SK-N-SH (cell line): ENCODE measurements around the gene ELAPOR1. TPM values are rescaled to one million over a fixed set of nuclear protein-coding genes. Genes with fewer than 3 reads are reported as not detected.

ENCODE experiments used
- CTCF ChIA-PET: fragments of 300-600, 350-600 bp; formaldehyde crosslinking; extraction: SDS; loops from one replicate; lab custom pipeline; 2021; lab: Yijun Ruan, JAX
- POLR2A ChIA-PET: fragments of 350-600 bp; sonication (Branson Sonifier 250); formaldehyde crosslinking; extraction: SDS; loops from one replicate; lab custom pipeline; 2020; ENCODE audit warnings: antibody characterized with exemption, inconsistent platforms; lab: Yijun Ruan, JAX
- DNase-seq: peaks from one replicate; pipeline ENCODE4 v3.0.0; 2012
- H2AFZ ChIP-seq: fragments of 200-600 bp; sonication (generic); 2 replicates; pipeline ENCODE4 v1.8.1; 2016; ENCODE audit warnings: antibody characterized with exemption, mild to moderate bottlenecking, low read depth
- H3F3A ChIP-seq: fragments of 200-600 bp; sonication (generic); replicated peaks from 2 replicates; pipeline ENCODE3; 2016; ENCODE audit warnings: antibody characterized with exemption, mild to moderate bottlenecking; ENCODE audit not compliant: insufficient read depth
- H3K27ac ChIP-seq, 2 experiments: fragments of 200-500 bp in 1 of 2; fragments of 200-600 bp in 1 of 2; sonication (Bioruptor generic) in 1 of 2; sonication (generic), shearing (Covaris generic) in 1 of 2; 2 replicates each; pipeline versions ENCODE4 v1.5.1 to v1.6.1; 2014 to 2016; ENCODE audit warnings: low read depth in 2 of 2, inconsistent platforms in 1 of 2, low read length in 1 of 2, mild to moderate bottlenecking in 1 of 2, mixed read lengths in 1 of 2
- H3K27me3 ChIP-seq: fragments of 200-600 bp; sonication (generic), shearing (Covaris generic); 2 replicates; pipeline ENCODE4 v1.6.1; 2016; ENCODE audit warnings: mixed run types; ENCODE audit not compliant: insufficient read depth
- H3K36me3 ChIP-seq, 2 experiments: fragments of 200-500 bp in 1 of 2; fragments of 200-600 bp in 1 of 2; sonication (Bioruptor generic) in 1 of 2; sonication (generic) in 1 of 2; replicated peaks in 1 of 2; 2 replicates each; pipeline versions ENCODE3 to v1.5.1; 2014 to 2016; ENCODE audit warnings: low read length in 1 of 2, mild to moderate bottlenecking in 1 of 2; ENCODE audit not compliant: insufficient read depth in 2 of 2, control insufficient read depth in 1 of 2
- H3K4me1 ChIP-seq, 2 experiments: fragments of 200-500 bp in 1 of 2; fragments of 200-600 bp in 1 of 2; sonication (Bioruptor generic) in 1 of 2; sonication (generic), shearing (Covaris generic) in 1 of 2; 2 replicates each; pipeline versions ENCODE4 v1.5.1 to v1.6.1; 2014 to 2016; ENCODE audit warnings: low read depth in 1 of 2, low read length in 1 of 2, mixed run types in 1 of 2; ENCODE audit not compliant: insufficient read depth in 2 of 2, control insufficient read depth in 1 of 2
- H3K4me2 ChIP-seq: fragments of 200-600 bp; sonication (generic), shearing (Covaris generic); 2 replicates; pipeline ENCODE4 v1.6.1; 2017; ENCODE audit warnings: mixed run types
- H3K4me3 ChIP-seq, 2 experiments: fragments of 200-500 bp in 1 of 2; fragments of 200-600 bp in 1 of 2; sonication (Bioruptor generic) in 1 of 2; sonication (generic), shearing (Covaris generic) in 1 of 2; 2 replicates each; pipeline versions ENCODE4 v1.5.1 to v1.8.1; 2014 to 2016; ENCODE audit warnings: low read depth in 2 of 2, inconsistent platforms in 1 of 2, low read length in 1 of 2, mild to moderate bottlenecking in 1 of 2, mixed read lengths in 1 of 2, moderate library complexity in 1 of 2
- H3K79me2 ChIP-seq: fragments of 200-600 bp; sonication (generic); 2 replicates; pipeline ENCODE4 v1.8.1; 2017; ENCODE audit warnings: mild to moderate bottlenecking; ENCODE audit not compliant: insufficient read depth
- H3K9ac ChIP-seq: fragments of 200-600 bp; sonication (generic); 2 replicates; pipeline ENCODE4 v1.6.1; 2017; ENCODE audit warnings: mixed run types
- H3K9me2 ChIP-seq: fragments of 200-600 bp; sonication (generic); 2 replicates; pipeline ENCODE4 v1.6.1; 2017; ENCODE audit warnings: mixed run types
- H3K9me3 ChIP-seq: fragments of 200-600 bp; sonication (generic); 2 replicates; pipeline ENCODE4 v1.6.1; 2017; ENCODE audit warnings: mixed run types, mild to moderate bottlenecking, moderate library complexity
- H4K20me1 ChIP-seq: fragments of 200-600 bp; sonication (generic); 2 replicates; pipeline ENCODE4 v1.6.1; 2017; ENCODE audit warnings: mild to moderate bottlenecking, mixed run types; ENCODE audit not compliant: insufficient read depth
- CHD2 ChIP-seq: fragments of 150-350 bp; IDR thresholded peaks from 2 replicates; pipeline ENCODE4 v1.6.1; 2018; ENCODE audit warnings: low read length; ENCODE audit not compliant: partially characterized antibody
- ELF1 ChIP-seq: IDR thresholded peaks from 2 replicates; pipeline ENCODE4 v1.4.0; 2012
- EP300 ChIP-seq, 2 experiments: IDR thresholded peaks; 2 replicates each; pipeline versions ENCODE4 v1.4.0 to v1.6.1; 2012; ENCODE audit warnings: borderline replicate concordance in 1 of 2, low read depth in 1 of 2, low read length in 1 of 2
- EZH2phosphoT487 ChIP-seq: fragments of 200-600 bp; sonication (generic); IDR thresholded peaks from 2 replicates; pipeline ENCODE4 v1.6.1; 2017; ENCODE audit warnings: low read depth, mixed run types, mild to moderate bottlenecking, antibody characterized with exemption, moderate library complexity, borderline replicate concordance
- REST ChIP-seq: IDR thresholded peaks from 2 replicates; pipeline ENCODE4 v1.6.1; 2012; ENCODE audit warnings: mild to moderate bottlenecking, low read depth, low read length, moderate library complexity
- TEAD4 ChIP-seq: IDR thresholded peaks from 2 replicates; pipeline ENCODE4 v1.4.0; 2012; ENCODE audit warnings: mild to moderate bottlenecking, borderline replicate concordance; ENCODE audit not compliant: insufficient read depth
- YY1 ChIP-seq: IDR thresholded peaks from 2 replicates; pipeline ENCODE4 v1.4.0; 2012; ENCODE audit warnings: low read depth, mild to moderate bottlenecking
- WGBS: methylation state at CpG from one replicate; pipeline ENCODE4 v1.1.6; 2017; ENCODE audit warnings: low lambda C conversion rate; 5-methylcytosine and 5-hydroxymethylcytosine counted together
- polyA plus RNA-seq, 3 experiments: library from polyadenylated mRNA; depleted of rRNA; stranded (reverse); fragments of >200 nt; gene quantifications; 2 replicates each; pipeline ENCODE4 v1.2.3, GENCODE V29; 2012

The ELAPOR1 gene
- polyA plus RNA-seq, 1 of the 3 experiments (the other 2 are of a cell fraction), result 1.2 TPM

- Histone ChIP-seq H3K79me2 (no peaks in the 10 kb centered on the region), H3K9me3 (no peaks in the 10 kb centered on the region), H4K20me1 (no peaks in the 10 kb centered on the region), H3F3A (no peaks in the 10 kb centered on the region), H3K4me3 (no peak overlapping the region), H2AFZ (no peak overlapping the region), H3K9me2 (no peaks in the 10 kb centered on the region), H3K27me3 (no peaks in the 10 kb centered on the region), H3K4me2 (no peak overlapping the region), H3K4me1 (peaks cover 0 to 8% of the 10 kb centered on the region in 2 experiments; a peak in 2 of 4 replicates), H3K36me3 (no peaks in the 10 kb centered on the region), H3K27ac (no peak overlapping the region), H3K9ac (no peak overlapping the region)
- ChIA-PET POLR2A (no interaction called here), CTCF (interaction anchor here (0.7 to 2.4 kb wide), 4 partner anchors 12 to 123 kb away, joined by 3 to 16 read pairs (median 7); partner anchors contain the start of gene ELAPOR1)
- DNase-seq, result no peak
- TF ChIP-seq EZH2phosphoT487 (no peak), CHD2 (no peak), ELF1 (no peak), TEAD4 (no peak)
- 27% methylated on average over 2 of the region's 2 CpGs for WGBS
Measured at GRCh38 chr1:109131059-109131458, 17.1 kb downstream of the ELAPOR1 start.

- Histone ChIP-seq H3K9ac (no peak overlapping the region), H3K27me3 (no peaks in the 10 kb centered on the region), H3K9me2 (no peaks in the 10 kb centered on the region), H2AFZ (no peak overlapping the region), H3K36me3 (no peaks in the 10 kb centered on the region), H3K27ac (no peak overlapping the region), H3F3A (no peaks in the 10 kb centered on the region), H3K4me3 (no peak overlapping the region)
- DNase-seq, result no peak
- ChIA-PET CTCF (interaction anchor here (1.7 to 2.4 kb wide), 3 partner anchors 13 to 19 kb away, joined by 4 to 16 read pairs (median 10); partner anchors contain the start of gene ELAPOR1), POLR2A (no interaction called here)
- TF ChIP-seq EP300 (IDR thresholded peaks at IDR 0.05; ENCODE audit: borderline replicate concordance in 1 of 2, low read depth in 1 of 2, low read length in 1 of 2), result no peak
- TF ChIP-seq REST, result no peak
- TF ChIP-seq YY1, result no peak
- TF ChIP-seq, all 33 proteins: peak for 0
- Histone ChIP-seq H3K4me2 (no peak overlapping the region), H4K20me1 (no peaks in the 10 kb centered on the region), H3K79me2 (no peaks in the 10 kb centered on the region), H3K4me1 (peaks cover 0 to 8% of the 10 kb centered on the region in 2 experiments; a peak in 2 of 4 replicates), H3K9me3 (no peaks in the 10 kb centered on the region)
Measured at GRCh38 chr1:109131800-109132199, 17.9 kb downstream of the ELAPOR1 start.
